ENCODE measurements around the gene CER1.

CER1 gene

DNA sequence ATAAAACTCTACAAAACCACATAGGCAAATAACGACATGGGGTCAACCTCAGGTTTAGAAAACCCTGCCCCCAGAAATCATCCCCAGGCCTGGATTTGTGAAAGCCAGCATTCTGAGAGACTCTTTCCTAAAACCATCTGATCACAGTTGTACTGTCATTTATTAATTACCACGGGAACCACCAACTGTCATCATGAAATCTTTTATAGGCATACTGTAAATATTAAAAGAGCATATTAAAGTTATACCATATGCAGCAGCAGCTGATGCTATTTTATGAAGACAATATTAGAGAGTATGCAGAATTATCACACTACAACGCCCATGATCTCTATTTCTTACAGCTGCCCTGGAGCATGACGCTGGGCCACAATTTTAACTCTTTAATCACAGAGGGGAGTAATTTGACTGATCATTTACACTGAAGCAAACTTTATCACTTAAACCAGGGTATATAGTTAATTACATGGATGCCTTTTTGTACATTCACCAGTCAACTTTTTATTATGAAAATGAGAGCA is 20.3 kb downstream of the CER1 start:
- Histone ChIP-seq H3K4me1 (ENCODE audit: control insufficient read depth, insufficient read depth, low read length) (no peaks in the 10 kb centered on the region), H3K4me3 (ENCODE audit: low read depth, low read length) (no peak overlapping the region), H3K27ac (ENCODE audit: extremely low read depth, low read depth, low read length) (no peak overlapping the region), H3K36me3 (ENCODE audit: control insufficient read depth in 2 of 2, insufficient read depth in 1 of 2, low read length in 2 of 2) (no peaks in the 10 kb centered on the region), H3K9me3 (ENCODE audit: control insufficient read depth, insufficient read depth, low read depth, low read length) (no peaks in the 10 kb centered on the region)
- TF ChIP-seq ZBTB17 (tag by site-specific recombination; IDR thresholded peaks at IDR 0.05) (no peak), ZNF785 (tag by site-specific recombination; IDR thresholded peaks at IDR 0.05) (no peak), ZNF2 (tag by site-specific recombination; IDR thresholded peaks at IDR 0.05) (no peak), ZFP3 (tag by site-specific recombination; IDR thresholded peaks at IDR 0.05; ENCODE audit: low read depth) (no peak), ZNF580 (tag by site-specific recombination; IDR thresholded peaks at IDR 0.05) (no peak), ZFP37 (tag by site-specific recombination; IDR thresholded peaks at IDR 0.05) (no peak), SALL2 (tag by site-specific recombination; IDR thresholded peaks at IDR 0.05; ENCODE audit: borderline replicate concordance) (no peak), ZNF174 (tag by site-specific recombination; IDR thresholded peaks at IDR 0.05) (no peak), ZNF548 (tag by site-specific recombination; IDR thresholded peaks at IDR 0.05) (no peak), ZNF214 (tag by site-specific recombination; IDR thresholded peaks at IDR 0.05; ENCODE audit: borderline replicate concordance) (no peak), ZNF157 (tag by site-specific recombination; IDR thresholded peaks at IDR 0.05) (no peak)
- TF ChIP-seq, protein P1, sequence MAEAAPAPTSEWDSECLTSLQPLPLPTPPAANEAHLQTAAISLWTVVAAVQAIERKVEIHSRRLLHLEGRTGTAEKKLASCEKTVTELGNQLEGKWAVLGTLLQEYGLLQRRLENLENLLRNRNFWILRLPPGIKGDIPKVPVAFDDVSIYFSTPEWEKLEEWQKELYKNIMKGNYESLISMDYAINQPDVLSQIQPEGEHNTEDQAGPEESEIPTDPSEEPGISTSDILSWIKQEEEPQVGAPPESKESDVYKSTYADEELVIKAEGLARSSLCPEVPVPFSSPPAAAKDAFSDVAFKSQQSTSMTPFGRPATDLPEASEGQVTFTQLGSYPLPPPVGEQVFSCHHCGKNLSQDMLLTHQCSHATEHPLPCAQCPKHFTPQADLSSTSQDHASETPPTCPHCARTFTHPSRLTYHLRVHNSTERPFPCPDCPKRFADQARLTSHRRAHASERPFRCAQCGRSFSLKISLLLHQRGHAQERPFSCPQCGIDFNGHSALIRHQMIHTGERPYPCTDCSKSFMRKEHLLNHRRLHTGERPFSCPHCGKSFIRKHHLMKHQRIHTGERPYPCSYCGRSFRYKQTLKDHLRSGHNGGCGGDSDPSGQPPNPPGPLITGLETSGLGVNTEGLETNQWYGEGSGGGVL (tag by site-specific recombination; IDR thresholded peaks at IDR 0.05), result no peak
- TF ChIP-seq, protein P2, sequence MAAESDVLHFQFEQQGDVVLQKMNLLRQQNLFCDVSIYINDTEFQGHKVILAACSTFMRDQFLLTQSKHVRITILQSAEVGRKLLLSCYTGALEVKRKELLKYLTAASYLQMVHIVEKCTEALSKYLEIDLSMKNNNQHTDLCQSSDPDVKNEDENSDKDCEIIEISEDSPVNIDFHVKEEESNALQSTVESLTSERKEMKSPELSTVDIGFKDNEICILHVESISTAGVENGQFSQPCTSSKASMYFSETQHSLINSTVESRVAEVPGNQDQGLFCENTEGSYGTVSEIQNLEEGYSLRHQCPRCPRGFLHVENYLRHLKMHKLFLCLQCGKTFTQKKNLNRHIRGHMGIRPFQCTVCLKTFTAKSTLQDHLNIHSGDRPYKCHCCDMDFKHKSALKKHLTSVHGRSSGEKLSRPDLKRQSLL (tag by site-specific recombination; IDR thresholded peaks at IDR 0.05), result no peak
- ChIA-PET POLR2A (no interaction called here), CTCF (no interaction called here)

DNA sequence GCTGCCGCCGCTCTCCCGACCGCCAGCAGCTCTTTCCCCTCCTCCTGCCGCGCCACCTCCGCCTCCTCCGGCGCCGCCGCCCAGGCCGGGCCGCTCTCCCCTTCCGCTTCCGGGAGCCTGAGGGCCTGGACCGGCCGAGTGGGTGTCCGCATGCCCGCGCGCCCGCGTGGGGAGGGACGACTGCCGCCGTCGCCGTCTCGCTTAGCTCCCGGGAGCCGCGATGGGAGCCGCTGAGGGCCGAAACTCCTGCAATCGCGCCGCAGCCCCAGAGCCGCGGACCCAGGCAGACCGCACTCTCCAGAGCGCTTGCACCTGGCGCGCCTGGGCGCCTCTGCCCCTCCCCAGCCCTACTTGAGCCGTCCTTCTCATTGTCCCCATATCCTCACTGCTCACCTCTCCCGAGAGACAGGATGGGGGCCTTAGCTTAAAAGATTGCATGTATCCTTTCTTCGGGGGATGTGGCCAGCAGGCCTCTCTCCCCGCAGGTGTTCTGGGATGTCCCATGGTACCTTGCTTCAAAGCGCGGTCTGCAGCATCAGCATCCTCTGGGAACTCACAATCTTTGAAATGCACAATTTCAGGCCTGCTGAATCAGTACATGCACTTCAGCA is 29.2 kb downstream of the CER1 start, which contains the start of gene ZDHHC21:
Gene ZDHHC21 (minus strand): TSS at position 182 of the 611 bp plus-strand sequence. CDS start 19,092 bp downstream, outside the sequence.
- peak within 1 kb of the TSS; percentile 89 for H3K27ac ChIP-seq (ENCODE audit: extremely low read depth, low read depth, low read length)
- TF ChIP-seq ZNF155 (tag by site-specific recombination; IDR thresholded peaks at IDR 0.05) (no peak), SP2 (tag by site-specific recombination; IDR thresholded peaks at IDR 0.05) (peak; percentile 59), ZNF175 (tag by site-specific recombination; IDR thresholded peaks at IDR 0.05) (no peak), ZBTB8A (tag by site-specific recombination; IDR thresholded peaks at IDR 0.05) (peak; percentile 15; the same call in 1 of the 2 replicates), ZFP3 (tag by site-specific recombination; IDR thresholded peaks at IDR 0.05; ENCODE audit: low read depth) (peak; percentile 53; the same call in 1 of the 2 replicates), ZSCAN30 (tag by site-specific recombination; IDR thresholded peaks at IDR 0.05) (peak; percentile 65; the same call in 1 of the 2 replicates), ZNF394 (tag by site-specific recombination; IDR thresholded peaks at IDR 0.05; ENCODE audit: borderline replicate concordance) (no peak), SP7 (tag by site-specific recombination; IDR thresholded peaks at IDR 0.05) (0 out of 2 replicates have a peak, but pooled peaks have one; percentile 15), ZFHX2 (tag by site-specific recombination; conservative IDR thresholded peaks at IDR 0.05) (peak; percentile 90), ZNF76 (tag by site-specific recombination; IDR thresholded peaks at IDR 0.05; ENCODE audit: borderline replicate concordance, low read depth) (peak; percentile 83; the same call in 1 of the 2 replicates), ZBTB17 (tag by site-specific recombination; IDR thresholded peaks at IDR 0.05) (0 out of 2 replicates have a peak, but pooled peaks have one; percentile 37), KLF16 (tag by site-specific recombination; IDR thresholded peaks at IDR 0.05) (0 out of 2 replicates have a peak, but pooled peaks have one; percentile 25), ZXDB (tag by site-specific recombination; IDR thresholded peaks at IDR 0.05) (peak; percentile 27; the same call in 1 of the 2 replicates)
- TF ChIP-seq, protein P3, sequence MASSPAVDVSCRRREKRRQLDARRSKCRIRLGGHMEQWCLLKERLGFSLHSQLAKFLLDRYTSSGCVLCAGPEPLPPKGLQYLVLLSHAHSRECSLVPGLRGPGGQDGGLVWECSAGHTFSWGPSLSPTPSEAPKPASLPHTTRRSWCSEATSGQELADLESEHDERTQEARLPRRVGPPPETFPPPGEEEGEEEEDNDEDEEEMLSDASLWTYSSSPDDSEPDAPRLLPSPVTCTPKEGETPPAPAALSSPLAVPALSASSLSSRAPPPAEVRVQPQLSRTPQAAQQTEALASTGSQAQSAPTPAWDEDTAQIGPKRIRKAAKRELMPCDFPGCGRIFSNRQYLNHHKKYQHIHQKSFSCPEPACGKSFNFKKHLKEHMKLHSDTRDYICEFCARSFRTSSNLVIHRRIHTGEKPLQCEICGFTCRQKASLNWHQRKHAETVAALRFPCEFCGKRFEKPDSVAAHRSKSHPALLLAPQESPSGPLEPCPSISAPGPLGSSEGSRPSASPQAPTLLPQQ (tag by site-specific recombination; IDR thresholded peaks at IDR 0.05), result peak; percentile 63
- TF ChIP-seq, protein P4, sequence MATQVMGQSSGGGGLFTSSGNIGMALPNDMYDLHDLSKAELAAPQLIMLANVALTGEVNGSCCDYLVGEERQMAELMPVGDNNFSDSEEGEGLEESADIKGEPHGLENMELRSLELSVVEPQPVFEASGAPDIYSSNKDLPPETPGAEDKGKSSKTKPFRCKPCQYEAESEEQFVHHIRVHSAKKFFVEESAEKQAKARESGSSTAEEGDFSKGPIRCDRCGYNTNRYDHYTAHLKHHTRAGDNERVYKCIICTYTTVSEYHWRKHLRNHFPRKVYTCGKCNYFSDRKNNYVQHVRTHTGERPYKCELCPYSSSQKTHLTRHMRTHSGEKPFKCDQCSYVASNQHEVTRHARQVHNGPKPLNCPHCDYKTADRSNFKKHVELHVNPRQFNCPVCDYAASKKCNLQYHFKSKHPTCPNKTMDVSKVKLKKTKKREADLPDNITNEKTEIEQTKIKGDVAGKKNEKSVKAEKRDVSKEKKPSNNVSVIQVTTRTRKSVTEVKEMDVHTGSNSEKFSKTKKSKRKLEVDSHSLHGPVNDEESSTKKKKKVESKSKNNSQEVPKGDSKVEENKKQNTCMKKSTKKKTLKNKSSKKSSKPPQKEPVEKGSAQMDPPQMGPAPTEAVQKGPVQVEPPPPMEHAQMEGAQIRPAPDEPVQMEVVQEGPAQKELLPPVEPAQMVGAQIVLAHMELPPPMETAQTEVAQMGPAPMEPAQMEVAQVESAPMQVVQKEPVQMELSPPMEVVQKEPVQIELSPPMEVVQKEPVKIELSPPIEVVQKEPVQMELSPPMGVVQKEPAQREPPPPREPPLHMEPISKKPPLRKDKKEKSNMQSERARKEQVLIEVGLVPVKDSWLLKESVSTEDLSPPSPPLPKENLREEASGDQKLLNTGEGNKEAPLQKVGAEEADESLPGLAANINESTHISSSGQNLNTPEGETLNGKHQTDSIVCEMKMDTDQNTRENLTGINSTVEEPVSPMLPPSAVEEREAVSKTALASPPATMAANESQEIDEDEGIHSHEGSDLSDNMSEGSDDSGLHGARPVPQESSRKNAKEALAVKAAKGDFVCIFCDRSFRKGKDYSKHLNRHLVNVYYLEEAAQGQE (tag by site-specific recombination; IDR thresholded peaks at IDR 0.05), result 0 out of 2 replicates have a peak, but pooled peaks have one; percentile 12

More for the DNA sequence above, 29.2 kb downstream of the CER1 start, which contains the start of gene ZDHHC21:
- H3K4me1 ChIP-seq (ENCODE audit: control insufficient read depth, insufficient read depth, low read length), result peaks cover 7% of the 10 kb centered on the region; the same call in 1 of the 2 replicates
- ChIA-PET POLR2A (interaction anchor here (0.6 to 1.3 kb wide), 3 partner anchors 29 to 75 kb away, joined by 3 to 5 read pairs (median 3); partner anchors contain the start of gene CER1), CTCF (interaction anchor here (0.7 to 1.2 kb wide), 2 partner anchors 43 to 1268 kb away, joined by 4 to 6 read pairs; no protein-coding TSS in a partner anchor)
- peak within 1 kb of the TSS; percentile 93 for H3K4me3 ChIP-seq (ENCODE audit: low read depth, low read length)
- H3K36me3 ChIP-seq (ENCODE audit: control insufficient read depth in 2 of 2, insufficient read depth in 1 of 2, low read length in 2 of 2), result peaks cover 0 to 12% of the 10 kb centered on the region in 2 experiments; a peak in 1 of 3 replicates
- no peaks in the 10 kb centered on the region for H3K9me3 ChIP-seq (ENCODE audit: control insufficient read depth, insufficient read depth, low read depth, low read length)
